GM18505 (cell line): ENCODE results near the gene LARP4.
"Not testable (repeated sequence)": the region's sequence is repeated elsewhere in the genome, so short reads cannot be mapped to it uniquely, and the experiment has no call there.

ENCODE experiments used
- ATAC-seq: cut with Tn5 transposase; IDR thresholded peaks from one replicate; pipeline ENCODE4 v1.9.1; 2021; ENCODE audit not compliant: unreplicated experiment
- POLR2A ChIP-seq: IDR thresholded peaks from 4 replicates; pipeline ENCODE4 v1.6.1; 2011; ENCODE audit warnings: borderline replicate concordance; ENCODE audit not compliant: insufficient read depth, insufficient read length; ENCODE audit errors: extremely low read depth

Gene LARP4

DNA sequence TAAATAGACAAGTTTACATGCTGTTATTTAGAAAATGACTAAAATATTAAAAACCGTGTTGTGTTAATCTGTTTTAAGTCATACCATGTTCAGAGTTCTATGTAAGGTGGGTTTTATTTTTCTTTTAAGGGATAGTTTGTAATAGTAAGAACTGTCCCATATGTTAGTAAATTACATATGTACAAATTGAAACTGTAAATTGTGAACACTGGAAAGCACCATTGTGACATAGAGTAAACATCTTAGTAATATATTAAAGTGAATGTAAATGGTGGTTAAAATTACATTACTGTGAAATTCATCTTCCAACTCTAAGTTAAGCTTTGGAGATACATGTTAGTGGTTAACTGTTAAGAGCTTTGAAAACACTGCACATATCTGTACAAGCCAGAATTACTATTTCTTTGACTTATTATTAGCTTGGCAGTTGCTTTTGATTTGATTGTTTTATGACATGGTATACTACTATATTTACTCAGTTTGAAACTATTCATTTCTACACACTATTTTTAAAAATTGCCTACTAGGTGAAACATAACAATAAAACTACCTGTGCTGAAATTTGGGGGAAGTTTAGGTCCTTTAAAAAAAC lies 76.7 kb downstream of the LARP4 start:
- ATAC-seq, result no peak
- no peak for TF ChIP-seq POLR2A

DNA sequence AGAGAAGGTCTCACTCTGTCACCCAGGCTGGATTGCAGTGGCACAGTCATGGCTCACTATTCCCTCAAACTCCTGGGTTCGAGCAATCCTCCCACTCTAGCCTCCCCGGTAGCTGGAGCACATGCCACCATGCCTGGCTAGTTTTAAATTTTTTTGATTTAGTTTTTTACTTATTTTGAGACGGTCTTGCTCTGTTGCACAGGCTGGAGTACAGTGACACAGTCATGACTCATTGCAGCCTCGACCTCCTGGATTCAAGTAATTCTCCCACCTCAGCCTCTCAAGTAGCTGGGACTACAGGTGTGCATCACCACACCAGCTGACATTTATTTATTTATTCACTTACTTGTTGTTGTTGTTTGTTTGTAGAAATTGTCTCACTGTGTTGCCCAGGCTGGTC lies 81.9 kb downstream of the LARP4 start:
- no peak for TF ChIP-seq POLR2A
- ATAC-seq, result no peak

DNA sequence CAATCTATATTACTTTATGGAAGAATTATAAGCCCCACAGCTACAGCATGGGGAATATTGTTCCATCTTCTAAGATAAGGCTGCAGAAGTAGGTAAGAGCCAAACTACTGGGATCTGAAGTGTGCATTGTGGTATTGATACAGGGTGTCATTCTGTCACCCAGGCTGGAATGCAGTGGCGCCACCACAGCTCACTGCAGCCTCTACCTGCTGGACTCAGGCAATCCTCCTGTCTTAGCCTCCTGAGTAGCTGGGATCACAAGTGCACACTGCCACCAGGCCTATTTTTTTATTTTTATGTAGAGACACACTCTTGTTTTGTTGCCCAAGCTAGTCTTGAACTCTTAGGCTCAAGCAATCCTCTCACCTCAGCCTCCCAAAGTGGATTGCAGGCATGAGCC lies 82.8 kb downstream of the LARP4 start:
- ATAC-seq, result no peak

DNA sequence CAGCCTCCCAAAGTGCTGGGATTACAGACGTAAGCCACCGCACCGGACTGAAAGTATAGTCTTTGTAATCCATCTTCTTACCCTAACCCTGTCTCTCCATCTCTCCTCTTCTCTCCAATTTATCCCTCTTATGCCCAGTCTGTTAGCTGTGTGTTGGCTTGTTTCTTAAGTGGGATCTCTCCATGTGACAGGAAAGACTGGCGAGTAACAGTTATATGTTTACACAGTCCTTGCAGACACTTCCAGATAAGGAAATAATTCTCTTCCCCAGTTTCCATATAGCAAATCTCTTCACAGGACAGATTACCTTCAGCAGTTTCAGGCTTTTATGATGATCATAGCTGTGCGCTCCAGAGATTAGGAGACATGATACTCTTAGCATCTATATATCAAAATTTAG lies 88.1 kb downstream of the LARP4 start:
- ATAC-seq, result no peak
- TF ChIP-seq POLR2A, result no peak

More for the DNA sequence above, 82.8 kb downstream of the LARP4 start:
- no peak for TF ChIP-seq POLR2A

DNA sequence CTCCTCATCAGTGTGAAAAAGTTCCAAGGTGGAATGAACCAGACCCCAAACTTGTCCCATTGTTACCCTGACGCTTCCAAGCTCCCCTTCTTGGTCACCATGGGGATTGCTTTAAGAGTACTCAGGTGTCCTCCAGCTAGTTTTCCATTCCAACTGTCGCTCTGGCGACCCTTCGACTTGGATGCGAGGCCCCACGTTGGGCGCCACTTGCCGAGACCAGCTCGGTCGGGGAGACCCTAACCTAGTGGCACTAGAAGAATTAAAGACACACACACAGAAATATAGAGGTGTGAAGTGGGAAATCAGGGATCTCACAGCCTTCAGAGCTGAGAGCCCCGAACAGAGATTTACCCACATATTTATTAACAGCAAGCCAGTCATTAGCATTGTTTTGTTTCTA lies 97.4 kb downstream of the LARP4 start:
- ATAC-seq, result not testable (repeated sequence)

DNA sequence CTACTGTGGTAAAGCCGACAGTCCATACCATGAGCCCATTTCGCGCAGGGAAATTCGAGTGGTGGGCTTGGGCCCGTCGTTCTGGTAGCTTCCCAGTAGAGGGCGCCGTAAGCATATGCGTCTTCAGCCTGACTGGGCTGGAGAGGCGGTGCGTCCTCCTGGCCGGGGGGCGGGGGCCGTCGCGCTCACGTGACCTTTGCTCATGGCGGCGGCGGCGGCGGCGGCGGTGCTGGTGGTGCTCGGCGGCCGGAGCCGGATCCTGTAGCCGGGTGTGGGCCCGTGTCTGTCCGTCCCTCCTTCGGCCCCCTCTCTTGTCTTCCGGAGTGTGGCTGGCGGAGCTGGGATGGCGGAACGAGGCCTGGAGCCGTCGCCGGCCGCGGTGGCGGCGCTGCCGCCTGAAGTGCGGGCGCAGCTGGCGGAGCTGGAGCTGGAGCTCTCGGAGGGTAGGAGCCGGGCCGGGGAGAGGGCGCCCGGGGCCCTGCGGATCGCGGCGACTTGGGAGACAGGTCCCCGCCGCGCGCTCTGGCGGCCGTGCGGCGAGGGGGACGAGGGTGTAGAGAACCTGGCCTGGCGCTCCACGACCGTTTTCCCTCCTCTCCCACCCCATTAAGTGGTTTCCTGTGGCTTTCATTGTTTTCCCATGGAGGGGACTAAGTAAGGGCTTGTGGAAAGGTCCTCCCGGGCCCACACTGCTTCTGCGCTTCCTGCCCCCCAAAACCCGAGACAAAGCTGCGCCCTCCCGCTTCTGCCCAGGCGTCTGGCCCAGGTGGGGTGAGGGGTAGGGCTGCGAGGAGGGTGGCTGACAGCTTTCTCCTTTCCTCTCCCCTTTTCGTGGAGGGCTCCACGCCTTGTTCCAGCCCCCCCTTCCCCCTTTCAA lies 104.4 kb downstream of the LARP4 start, which contains the start of gene DIP2B:
DIP2B (plus strand) TSS at position 188 of the 877 bp plus-strand sequence; CDS start at position 344, 156 bp downstream.
- TF ChIP-seq POLR2A, result peak; percentile 65
- peak; percentile 82 for ATAC-seq

DNA sequence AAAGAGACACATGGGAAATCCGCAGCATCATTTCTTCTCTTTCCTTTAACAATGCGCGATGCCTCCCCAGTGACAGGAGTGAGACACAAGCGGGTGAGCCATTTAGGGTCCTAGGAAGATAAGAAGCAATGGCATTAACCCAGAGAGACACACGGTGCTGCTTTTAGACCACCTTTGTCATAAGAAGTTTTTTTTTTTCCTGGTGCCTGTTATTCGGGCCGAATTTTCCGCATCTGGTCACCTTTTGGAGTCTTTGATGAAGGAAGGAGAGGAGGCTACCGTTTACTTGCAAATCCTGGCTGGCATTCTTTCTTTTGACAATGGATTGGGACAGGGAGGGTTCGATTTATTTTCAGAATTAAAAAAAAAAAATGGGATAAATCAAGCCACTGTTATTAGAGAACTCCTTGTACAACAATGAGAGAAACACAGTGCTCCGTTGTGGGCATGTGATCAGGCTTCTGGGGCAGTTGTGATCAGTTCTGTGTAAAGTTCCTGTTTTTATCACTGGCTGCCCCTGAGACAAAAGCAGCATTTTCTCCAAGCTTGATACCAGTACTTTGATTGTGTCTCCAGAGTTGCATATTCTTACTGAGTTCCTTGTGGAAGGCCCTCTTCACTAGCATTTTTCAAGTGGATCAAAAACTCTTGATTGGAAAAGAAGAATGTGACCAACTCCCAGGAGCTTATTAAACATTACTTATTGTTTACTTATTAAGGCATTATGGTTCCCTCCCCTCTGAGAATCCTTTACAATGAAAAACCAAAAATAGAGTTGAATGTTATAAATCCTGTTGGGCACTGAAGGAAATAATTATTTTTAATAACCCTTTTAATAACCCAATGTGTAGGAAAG lies 105.2 kb downstream of the LARP4 start:
- no peak for TF ChIP-seq POLR2A
- no peak for ATAC-seq

DNA sequence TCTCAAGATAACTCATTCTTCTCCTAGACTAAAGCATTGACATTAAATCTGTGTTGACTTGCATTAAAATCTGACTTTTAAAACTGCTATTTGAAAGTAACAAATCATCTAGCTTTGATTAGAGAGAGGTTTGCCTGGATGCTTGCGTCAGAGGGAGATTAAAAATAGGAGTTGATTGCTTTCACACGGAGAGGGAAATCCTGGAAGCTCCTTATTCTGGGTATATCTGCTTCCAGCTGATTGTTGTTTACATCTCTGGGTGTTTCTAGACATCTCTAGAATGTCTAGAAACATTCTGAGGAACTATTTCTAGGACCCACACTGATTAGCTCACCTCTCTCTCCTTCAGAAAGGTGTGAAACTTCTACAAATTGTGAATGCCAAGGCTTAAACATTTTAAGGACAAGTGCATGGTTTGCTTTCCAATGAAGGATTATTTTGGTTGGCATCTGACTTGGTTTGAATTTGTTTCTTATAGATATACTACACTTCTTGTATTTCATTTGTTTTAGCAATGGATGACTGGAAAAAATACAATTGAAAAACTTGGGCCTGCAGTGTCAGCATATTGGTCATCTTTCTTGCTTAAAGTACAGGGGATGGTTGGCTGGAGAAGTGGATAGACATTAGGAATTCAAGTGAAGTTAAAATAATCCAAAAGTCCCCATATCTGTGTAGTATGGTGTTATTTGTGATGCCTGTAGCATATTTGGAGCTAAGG lies 106.2 kb downstream of the LARP4 start:
- ATAC-seq, result no peak

DNA sequence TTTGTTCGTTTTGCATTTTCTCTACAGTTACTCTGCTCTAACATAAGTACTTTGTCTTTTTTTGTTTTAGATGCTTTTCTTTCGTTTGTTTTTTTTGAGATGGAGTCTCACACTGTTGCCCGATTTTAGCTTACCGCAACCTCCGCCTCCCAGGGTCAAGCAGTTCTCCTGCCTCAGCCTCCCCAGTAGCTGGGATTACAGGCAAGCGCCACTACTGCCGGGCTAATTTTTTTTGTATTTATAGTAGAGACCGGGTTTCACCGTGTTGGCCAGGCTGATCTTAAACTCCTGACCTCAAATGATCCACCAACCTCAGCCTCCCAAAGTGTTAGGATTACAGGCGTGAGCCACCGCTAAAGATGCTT lies 106.8 kb downstream of the LARP4 start:
- TF ChIP-seq POLR2A, result no peak

More for the DNA sequence above, 106.2 kb downstream of the LARP4 start:
- TF ChIP-seq POLR2A, result no peak

DNA sequence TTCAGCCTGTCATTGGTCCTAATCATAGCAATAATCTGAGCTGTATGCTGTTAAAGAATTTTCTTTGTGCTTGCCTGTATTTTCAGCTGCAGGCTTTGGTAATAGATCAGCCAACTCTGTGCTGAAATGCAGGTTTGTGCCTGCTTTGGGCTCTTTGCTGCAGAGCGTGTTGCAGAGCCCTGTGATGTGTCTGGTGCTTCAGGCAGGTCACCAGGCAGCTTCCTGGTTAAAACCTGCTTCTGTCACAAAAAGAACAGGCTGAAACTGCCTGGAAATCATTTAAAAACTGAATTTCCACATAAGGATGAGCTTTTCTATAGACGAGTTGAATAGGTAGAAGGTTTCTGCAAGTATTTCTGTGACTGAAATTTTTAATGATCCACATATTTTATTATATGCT lies 107.2 kb downstream of the LARP4 start:
- ATAC-seq, result no peak
- no peak for TF ChIP-seq POLR2A

More for the DNA sequence above, 106.8 kb downstream of the LARP4 start:
- no peak for ATAC-seq

DNA sequence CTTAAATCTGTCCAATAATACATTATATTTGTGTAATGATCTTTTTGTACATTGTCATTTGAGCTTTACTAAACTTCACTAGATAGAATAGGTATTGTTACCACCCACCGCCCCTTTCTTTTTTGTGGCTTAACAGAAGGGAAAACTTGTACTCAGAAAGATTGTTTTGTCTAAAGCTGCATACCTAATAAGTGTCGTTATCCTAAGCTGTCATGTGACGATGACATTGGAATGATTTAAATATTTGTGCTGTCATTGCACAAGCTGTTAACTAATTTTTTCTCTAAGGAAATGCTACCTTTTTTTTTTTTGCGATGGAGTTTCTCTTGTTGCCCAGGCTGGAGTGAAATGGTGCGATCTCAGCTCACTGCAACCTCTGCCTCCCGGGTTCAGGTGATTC lies 107.7 kb downstream of the LARP4 start:
- TF ChIP-seq POLR2A, result no peak
- ATAC-seq, result no peak

DNA sequence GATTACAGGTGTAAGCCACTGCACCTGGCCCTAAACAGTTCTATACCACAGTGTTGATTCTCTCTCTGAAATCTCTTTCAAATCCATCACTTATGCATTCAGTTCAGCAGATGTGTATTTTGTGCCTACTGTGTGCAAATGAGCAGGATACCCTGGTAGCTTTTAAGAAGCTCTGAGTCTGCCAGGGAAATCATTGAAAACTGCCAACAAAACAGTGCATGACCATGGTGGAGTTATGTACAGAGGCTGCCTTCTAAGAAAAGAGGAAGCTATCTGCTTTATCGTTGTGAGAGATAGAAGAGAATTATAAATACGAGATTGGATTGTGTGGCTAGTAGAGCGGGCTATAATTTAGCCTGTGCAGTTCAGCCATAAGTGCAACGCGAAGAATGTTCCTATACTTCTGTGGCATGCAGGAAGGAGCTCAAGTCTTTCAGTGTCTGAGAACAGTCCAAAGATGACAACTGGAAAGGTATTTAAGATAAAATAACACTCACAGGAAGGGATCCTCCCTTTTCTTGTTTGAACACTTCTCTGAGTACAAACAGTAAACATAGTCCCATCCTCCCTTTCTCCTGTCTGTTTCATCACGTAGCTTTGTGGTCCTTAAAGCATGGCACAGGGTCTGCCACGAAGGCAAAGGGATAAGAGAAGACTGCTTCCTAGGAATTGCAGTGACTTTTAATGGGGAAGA lies 108.4 kb downstream of the LARP4 start:
- no peak for TF ChIP-seq POLR2A
- no peak for ATAC-seq
